HL-60/S4 treated with retinoic acid at 250 ng/mL for 4 days and 3 days (cell line): ENCODE results near the gene PTDSS2.
"Not testable (repeated sequence)": the region's sequence is repeated elsewhere in the genome, so short reads cannot be mapped to it uniquely, and the experiment has no call there.

Experiments
- in situ Hi-C: fragments of 300-500 bp; cut with MboI; formaldehyde crosslinking; loops from 2 replicates; pipeline ENCODE4 v1.7.0; 2022; ENCODE audit warnings: low sequenced_read_pairs

The PTDSS2 gene

GRCh38 chr11:449889-450808 is at the start of gene PTDSS2:
Gene PTDSS2, plus strand, starts transcription at chr11:450279. Its CDS starts 177 bp downstream, at chr11:450456.
- in situ Hi-C loops = no loop called here

GRCh38 chr11:401196-401595 is 48.9 kb upstream of the PTDSS2 start:
- in situ Hi-C loops = not testable (repeated sequence)

- in situ Hi-C loops = no loop called here
These were observed 46.9 kb upstream of the PTDSS2 start for GRCh38 chr11:403021-403760.

- in situ Hi-C loops = no loop called here
These were observed 46.2 kb upstream of the PTDSS2 start for GRCh38 chr11:403761-404431.

GRCh38 chr11:404551-405264 is 45.4 kb upstream of the PTDSS2 start:
- in situ Hi-C loops = no loop called here

GRCh38 chr11:405323-405953 is 44.6 kb upstream of the PTDSS2 start:
- in situ Hi-C loops = no loop called here

- in situ Hi-C loops = no loop called here
These were observed 43.9 kb upstream of the PTDSS2 start for GRCh38 chr11:405954-406795.

GRCh38 chr11:406796-407650 is 43.1 kb upstream of the PTDSS2 start:
- in situ Hi-C loops = no loop called here

- in situ Hi-C loops = no loop called here
These were observed 42.4 kb upstream of the PTDSS2 start for GRCh38 chr11:407651-408123.

- in situ Hi-C loops = no loop called here
These were observed 41.7 kb upstream of the PTDSS2 start for GRCh38 chr11:408154-409007.

- in situ Hi-C loops = no loop called here
These were observed 41.0 kb upstream of the PTDSS2 start for GRCh38 chr11:409008-409599.

- in situ Hi-C loops = no loop called here
These were observed 40.2 kb upstream of the PTDSS2 start for GRCh38 chr11:409600-410483.

- in situ Hi-C loops = not testable (repeated sequence)
These were observed 39.4 kb upstream of the PTDSS2 start for GRCh38 chr11:410711-411110.

- in situ Hi-C loops = not testable (repeated sequence)
These were observed 38.6 kb upstream of the PTDSS2 start for GRCh38 chr11:411520-411919.

- in situ Hi-C loops = no loop called here
These were observed 37.4 kb upstream of the PTDSS2 start for GRCh38 chr11:412641-413119.
